Thyroid gland (tissue), 4 donors: Measurements from ENCODE around the gene GPR101. TPM values are rescaled to one million over a fixed set of nuclear protein-coding genes. Genes with fewer than 3 reads are reported as not detected.

Experiments used
- DNase-seq, 2 donors: peaks; one replicate each; pipeline ENCODE4 v3.0.0-alpha.2; 2019
- H3K27ac ChIP-seq, 3 donors: fragments of 200-600 bp; sonication (generic); 1 replicate in 2 of 3; 2 replicates in 1 of 3; pipeline ENCODE4 v1.5.1; 2016 to 2019; ENCODE audit warnings: mild to moderate bottlenecking in 1 of 3, moderate library complexity in 1 of 3
- H3K27me3 ChIP-seq: fragments of 200-600 bp; sonication (generic); one replicate; pipeline ENCODE4 v1.5.1; 2019
- H3K36me3 ChIP-seq, 2 donors: fragments of 200-600 bp; sonication (generic); one replicate each; pipeline ENCODE4 v1.5.1; 2016 to 2019
- H3K4me1 ChIP-seq, 2 donors: fragments of 200-600 bp; sonication (generic); one replicate each; pipeline ENCODE4 v1.5.1; 2017 to 2019
- H3K4me3 ChIP-seq, 3 donors: fragments of 200-600 bp; sonication (generic); replicated peaks in 1 of 3; 1 replicate in 2 of 3; 2 replicates in 1 of 3; pipeline ENCODE4 v1.5.1; 2016; ENCODE audit warnings: mild to moderate bottlenecking in 1 of 3
- H3K9me3 ChIP-seq: fragments of 200-600 bp; sonication (generic); one replicate; pipeline ENCODE4 v1.5.1; 2017
- CTCF ChIP-seq, 6 experiments: fragments of 200-600 bp in 3 of 6; fragments of 450-650 bp in 3 of 6; sonication (generic) in 3 of 6; IDR thresholded peaks; one replicate each; pipeline ENCODE4 v1.5.1; 2016 to 2019; ENCODE audit warnings: antibody characterized with exemption in 6 of 6, mild to moderate bottlenecking in 2 of 6, inconsistent platforms in 1 of 6, moderate library complexity in 1 of 6
- POLR2A ChIP-seq, 2 donors: fragments of 450-650 bp; IDR thresholded peaks; one replicate each; pipeline ENCODE4 v1.6.1; 2017; ENCODE audit warnings: antibody characterized with exemption in 2 of 2, mild to moderate bottlenecking in 2 of 2, moderate library complexity in 1 of 2
- WGBS, 2 donors: methylation state at CpG; one replicate each; pipeline ENCODE4 v1.1.5; 2017; 5-methylcytosine and 5-hydroxymethylcytosine counted together
- intact Hi-C: fragments of 100-400 bp; cut with DNase I; formaldehyde crosslinking; loops from one replicate; pipeline ENCODE4 v1.15.1; 2023
- total RNA-seq, 4 donors: library from RNA; depleted of rRNA; stranded (reverse); fragments of >200 nt; gene quantifications; one replicate each; pipeline ENCODE4 v1.2.3, GENCODE V29; 2016

The GPR101 gene
- total RNA-seq: not detected

- H3K36me3 ChIP-seq: no peaks in the 10 kb centered on the region
- intact Hi-C loops: no loop called here
- no peak for DNase-seq
- no peak within 1 kb of the TSS for H3K4me3 ChIP-seq
- no peaks in the 10 kb centered on the region for H3K27me3 ChIP-seq
- WGBS, 2 donors: 4 to 7% methylated on average over 5 to 9 of the region's 68 CpGs
- TF ChIP-seq POLR2A (IDR thresholded peaks at IDR 0.05) (no peak), CTCF (IDR thresholded peaks at IDR 0.05) (no peak)
- H3K27ac ChIP-seq: no peak within 1 kb of the TSS
- H3K4me1 ChIP-seq: no peaks in the 10 kb centered on the region
- no peaks in the 10 kb centered on the region for H3K9me3 ChIP-seq
These were observed at the start of gene GPR101 for GRCh38 chrX:137033774-137034507. TSS of gene GPR101 (minus strand) at chrX:137033995. CDS start at chrX:137031674, 2,321 bp downstream.

- intact Hi-C loops: no loop called here
- WGBS, 2 donors: 93 to 100% methylated on average over 2 of the region's 2 CpGs
- DNase-seq: no peak
- no peaks in the 10 kb centered on the region for H3K36me3 ChIP-seq
- no peaks in the 10 kb centered on the region for H3K9me3 ChIP-seq
- no peak overlapping the region for H3K4me3 ChIP-seq
- no peaks in the 10 kb centered on the region for H3K27me3 ChIP-seq
- no peak overlapping the region for H3K27ac ChIP-seq
- no peak for TF ChIP-seq POLR2A (IDR thresholded peaks at IDR 0.05)
- no peak for TF ChIP-seq CTCF (IDR thresholded peaks at IDR 0.05)
- H3K4me1 ChIP-seq: no peaks in the 10 kb centered on the region
These were observed 47.4 kb upstream of the GPR101 start for GRCh38 chrX:137081239-137081638.

GRCh38 chrX:137072396-137072795, 38.6 kb upstream of the GPR101 start:
- WGBS, 2 donors: 60 to 67% methylated on average over 1 of the region's 1 CpG
- no peak for DNase-seq
- no peaks in the 10 kb centered on the region for H3K27me3 ChIP-seq
- intact Hi-C loops: no loop called here
- TF ChIP-seq CTCF (IDR thresholded peaks at IDR 0.05): no peak
- no peak for TF ChIP-seq POLR2A (IDR thresholded peaks at IDR 0.05)
- H3K27ac ChIP-seq: no peak overlapping the region
- no peaks in the 10 kb centered on the region for H3K4me1 ChIP-seq
- H3K36me3 ChIP-seq: no peaks in the 10 kb centered on the region
- no peak overlapping the region for H3K4me3 ChIP-seq
- H3K9me3 ChIP-seq: no peaks in the 10 kb centered on the region

- Histone ChIP-seq H3K4me3 (no peak overlapping the region), H3K27me3 (no peaks in the 10 kb centered on the region), H3K36me3 (no peaks in the 10 kb centered on the region), H3K27ac (no peak overlapping the region), H3K9me3 (no peaks in the 10 kb centered on the region), H3K4me1 (no peaks in the 10 kb centered on the region)
- 63 to 76% methylated on average over 2 of the region's 2 CpGs for WGBS, 2 donors
- DNase-seq: no peak
- intact Hi-C loops: no loop called here
- TF ChIP-seq POLR2A (IDR thresholded peaks at IDR 0.05) (no peak), CTCF (IDR thresholded peaks at IDR 0.05) (no peak)
These were observed 37.8 kb upstream of the GPR101 start for GRCh38 chrX:137071596-137071995.

GRCh38 chrX:137067147-137067546, 33.4 kb upstream of the GPR101 start:
- no peaks in the 10 kb centered on the region for H3K27me3 ChIP-seq
- DNase-seq: no peak
- no peaks in the 10 kb centered on the region for H3K4me1 ChIP-seq
- no peaks in the 10 kb centered on the region for H3K36me3 ChIP-seq
- no peak for TF ChIP-seq POLR2A (IDR thresholded peaks at IDR 0.05)
- no peak for TF ChIP-seq CTCF (IDR thresholded peaks at IDR 0.05)
- no peaks in the 10 kb centered on the region for H3K9me3 ChIP-seq
- 78 to 89% methylated on average over 2 of the region's 2 CpGs for WGBS, 2 donors
- no peak overlapping the region for H3K27ac ChIP-seq
- H3K4me3 ChIP-seq: no peak overlapping the region
- intact Hi-C loops: no loop called here
